Lower lobe of right lung (tissue), 2 donors: Measurements from ENCODE around the gene GPHB5. TPM values are rescaled to one million over a fixed set of nuclear protein-coding genes. Genes with fewer than 3 reads are reported as not detected.

Experiments
- ATAC-seq, 2 donors: fragments of 200-7000 bp; cut with Tn5 transposase; one replicate each; pipeline ENCODE4 v1.9.1; 2020 to 2022; ENCODE audit warnings: mild to moderate bottlenecking in 2 of 2, moderate library complexity in 2 of 2
- DNase-seq: peaks from one replicate; pipeline ENCODE4 v3.0.0-alpha.2; 2020
- H3K27ac ChIP-seq: fragments of 200-600 bp; one replicate; pipeline ENCODE4 v1.8.0; 2022
- H3K27me3 ChIP-seq: fragments of 200-600 bp; one replicate; pipeline ENCODE4 v1.8.0; 2022; ENCODE audit warnings: low read depth
- H3K36me3 ChIP-seq: fragments of 200-600 bp; one replicate; pipeline ENCODE4 v1.8.0; 2022; ENCODE audit warnings: mild to moderate bottlenecking
- H3K4me1 ChIP-seq: fragments of 200-600 bp; one replicate; pipeline ENCODE4 v1.8.0; 2022
- H3K4me3 ChIP-seq: fragments of 200-600 bp; one replicate; pipeline ENCODE4 v1.8.0; 2022; ENCODE audit warnings: mild to moderate bottlenecking
- H3K9me3 ChIP-seq: fragments of 200-600 bp; one replicate; pipeline ENCODE4 v1.8.0; 2022
- intact Hi-C: fragments of 100-400 bp; cut with DNase I; formaldehyde crosslinking; loops from one replicate; pipeline ENCODE4 v1.11.0; 2022
- total RNA-seq: library from RNA; stranded (reverse); fragmentation: NEBNext Ultra II Directional; extraction: Animal tissue kit (Norgen Biotek cat#: 25700); gene quantifications from one replicate; pipeline ENCODE4 v1.2.1, GENCODE V29; 2021
- TF ChIP-seq, protein P1 (sequence below): fragments of 200-600 bp; IDR thresholded peaks from one replicate; pipeline ENCODE4 v1.8.0; 2022; ENCODE audit warnings: antibody characterized with exemption, mild to moderate bottlenecking
- donor health status: DM: no; HTN: yes; CAD: no; lungs with severe emphysema.

GPHB5 gene
- total RNA-seq, 1 donor from 2014 or later = not detected

DNA sequence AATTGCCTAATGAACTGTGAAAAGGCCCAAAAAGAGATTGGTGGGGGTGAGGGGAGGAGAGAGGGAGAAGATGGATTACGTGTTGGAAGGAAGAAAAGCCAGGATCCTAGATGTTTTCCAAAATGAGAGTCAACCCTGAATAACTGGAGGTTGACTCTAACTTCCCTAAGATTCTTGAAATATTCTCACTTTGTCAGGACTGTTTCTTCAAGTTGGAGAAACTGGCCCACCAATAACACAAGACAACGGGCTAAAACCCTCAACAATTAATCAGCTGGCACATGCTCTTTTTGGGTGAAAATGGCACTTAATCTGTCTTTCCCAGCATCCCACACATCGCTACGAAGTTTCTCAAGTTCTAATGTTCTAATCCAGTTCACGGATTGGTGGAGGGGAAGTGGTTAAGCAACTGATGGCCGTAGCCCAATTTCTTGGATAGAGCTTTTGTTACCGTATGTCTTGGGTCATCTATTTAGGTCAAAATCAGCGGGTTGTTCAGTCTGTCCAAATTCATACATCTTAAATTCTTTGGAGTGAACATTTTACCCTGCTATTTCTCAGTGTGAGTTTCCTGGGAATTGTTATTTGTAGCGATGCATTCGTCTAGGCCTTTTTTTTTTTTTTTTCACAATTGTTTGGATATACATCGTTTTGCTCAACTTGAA, 49.0 kb downstream of the GPHB5 start:
- peak in 1 of 2 donors; percentile 32 for ATAC-seq
- H3K36me3 ChIP-seq = peaks cover 4% of the 10 kb centered on the region

DNA sequence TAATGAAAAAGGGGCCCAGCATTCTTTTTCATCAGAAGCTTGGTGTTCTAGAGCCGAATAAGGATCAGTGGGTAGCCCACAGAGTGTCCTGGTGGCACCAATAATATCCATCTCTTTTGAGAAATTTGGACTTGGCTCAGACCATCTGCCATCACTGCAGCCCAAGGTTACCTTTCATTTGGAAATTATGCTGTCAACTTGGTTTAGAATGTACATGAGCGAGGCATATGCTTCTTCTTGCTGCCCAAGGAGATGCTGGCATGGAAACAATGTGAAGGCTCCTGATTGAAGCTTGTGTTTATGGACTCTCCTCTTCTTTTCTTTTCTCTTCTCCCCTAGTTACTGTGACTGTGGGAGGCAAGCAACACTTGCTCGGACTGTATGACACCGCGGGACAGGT, 50.0 kb downstream of the GPHB5 start:
- peaks cover 6% of the 10 kb centered on the region for H3K4me1 ChIP-seq
- intact Hi-C loops = no loop called here
- H3K4me3 ChIP-seq = no peak overlapping the region
- ATAC-seq (no peak), DNase-seq (no peak)
- peaks cover 4% of the 10 kb centered on the region for H3K36me3 ChIP-seq
- H3K9me3 ChIP-seq = no peaks in the 10 kb centered on the region
- TF ChIP-seq, protein P1, sequence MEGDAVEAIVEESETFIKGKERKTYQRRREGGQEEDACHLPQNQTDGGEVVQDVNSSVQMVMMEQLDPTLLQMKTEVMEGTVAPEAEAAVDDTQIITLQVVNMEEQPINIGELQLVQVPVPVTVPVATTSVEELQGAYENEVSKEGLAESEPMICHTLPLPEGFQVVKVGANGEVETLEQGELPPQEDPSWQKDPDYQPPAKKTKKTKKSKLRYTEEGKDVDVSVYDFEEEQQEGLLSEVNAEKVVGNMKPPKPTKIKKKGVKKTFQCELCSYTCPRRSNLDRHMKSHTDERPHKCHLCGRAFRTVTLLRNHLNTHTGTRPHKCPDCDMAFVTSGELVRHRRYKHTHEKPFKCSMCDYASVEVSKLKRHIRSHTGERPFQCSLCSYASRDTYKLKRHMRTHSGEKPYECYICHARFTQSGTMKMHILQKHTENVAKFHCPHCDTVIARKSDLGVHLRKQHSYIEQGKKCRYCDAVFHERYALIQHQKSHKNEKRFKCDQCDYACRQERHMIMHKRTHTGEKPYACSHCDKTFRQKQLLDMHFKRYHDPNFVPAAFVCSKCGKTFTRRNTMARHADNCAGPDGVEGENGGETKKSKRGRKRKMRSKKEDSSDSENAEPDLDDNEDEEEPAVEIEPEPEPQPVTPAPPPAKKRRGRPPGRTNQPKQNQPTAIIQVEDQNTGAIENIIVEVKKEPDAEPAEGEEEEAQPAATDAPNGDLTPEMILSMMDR = no peak
- no peaks in the 10 kb centered on the region for H3K27me3 ChIP-seq
- no peak overlapping the region for H3K27ac ChIP-seq

More for the DNA sequence above, 49.0 kb downstream of the GPHB5 start:
- peaks cover 7% of the 10 kb centered on the region for H3K4me1 ChIP-seq
- no peak overlapping the region for H3K27ac ChIP-seq
- no peak for DNase-seq
- intact Hi-C loops = loop anchor here (10.0 kb wide), 2 partner anchors 85 to 1095 kb away; no protein-coding TSS in a partner anchor
- no peaks in the 10 kb centered on the region for H3K9me3 ChIP-seq
- no peaks in the 10 kb centered on the region for H3K27me3 ChIP-seq
- TF ChIP-seq, protein P1 = no peak
- H3K4me3 ChIP-seq = no peak overlapping the region

DNA sequence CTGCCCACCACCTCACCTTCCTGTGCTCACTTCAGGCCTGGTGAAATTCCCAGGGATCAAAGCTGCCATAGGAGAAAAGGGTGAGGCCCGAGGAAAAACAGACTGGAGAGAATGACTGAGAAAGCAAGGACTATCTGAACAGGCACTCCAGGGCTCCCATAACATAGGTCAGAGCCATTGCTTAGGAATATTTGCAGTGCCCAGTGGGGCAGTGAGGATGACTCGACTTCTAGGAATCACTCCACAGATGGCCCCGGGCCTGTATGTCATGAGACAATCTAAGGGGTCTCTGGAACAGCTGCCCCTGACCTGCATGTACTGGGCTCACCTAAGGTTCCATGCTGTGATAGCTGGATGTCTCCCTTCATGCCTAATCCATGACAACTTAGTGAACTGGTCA, 51.6 kb downstream of the GPHB5 start:
- intact Hi-C loops = no loop called here
- ATAC-seq (peak; percentile 11 to 23), DNase-seq (no peak)
- H3K4me1 ChIP-seq = no peaks in the 10 kb centered on the region
- no peak overlapping the region for H3K27ac ChIP-seq
- H3K4me3 ChIP-seq = no peak overlapping the region
- peaks cover 4% of the 10 kb centered on the region for H3K36me3 ChIP-seq
- H3K27me3 ChIP-seq = no peaks in the 10 kb centered on the region
- no peaks in the 10 kb centered on the region for H3K9me3 ChIP-seq
- TF ChIP-seq, protein P1 = no peak

DNA sequence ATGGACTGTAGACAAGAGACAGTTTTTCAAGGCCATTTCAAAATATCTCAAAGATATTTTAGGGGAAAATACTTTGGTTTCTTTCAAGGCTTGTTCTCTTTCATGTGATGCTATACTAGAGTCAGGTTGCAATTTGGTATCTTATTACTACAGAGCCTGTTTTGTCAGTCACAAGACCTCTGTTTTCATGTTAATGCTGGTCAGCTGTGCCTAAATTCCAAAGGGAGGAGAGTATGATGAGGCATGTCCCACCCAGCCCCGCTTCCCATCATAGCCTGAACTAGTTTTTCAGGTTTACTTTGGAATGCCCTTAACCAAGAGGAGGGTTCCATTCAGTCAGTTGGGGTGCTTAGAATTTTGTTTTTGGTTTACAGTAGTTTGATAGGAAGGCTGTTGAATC, 52.6 kb downstream of the GPHB5 start:
- Histone ChIP-seq H3K4me1 (no peaks in the 10 kb centered on the region), H3K27me3 (no peaks in the 10 kb centered on the region), H3K36me3 (no peaks in the 10 kb centered on the region), H3K4me3 (no peak overlapping the region), H3K27ac (no peak overlapping the region), H3K9me3 (no peaks in the 10 kb centered on the region)
- TF ChIP-seq, protein P1 = no peak
- intact Hi-C loops = no loop called here
- DNase-seq (no peak), ATAC-seq (no peak)

Other genes starting within 250 kb of the GPHB5 start
- gene RHOJ, start 114.5 kb downstream of the GPHB5 start, total RNA-seq = 29.2 TPM
- 45.3 TPM for gene PPP2R5E, start 224.4 kb upstream of the GPHB5 start, total RNA-seq